NCI-H2196 (cell line): ENCODE data around the gene NEK5.

Experiments used
- DNase-seq: peaks from one replicate; lab custom pipeline; 2025; ENCODE audit not compliant: unreplicated experiment; lab: John Stamatoyannopoulos, UW

Gene NEK5

DNA sequence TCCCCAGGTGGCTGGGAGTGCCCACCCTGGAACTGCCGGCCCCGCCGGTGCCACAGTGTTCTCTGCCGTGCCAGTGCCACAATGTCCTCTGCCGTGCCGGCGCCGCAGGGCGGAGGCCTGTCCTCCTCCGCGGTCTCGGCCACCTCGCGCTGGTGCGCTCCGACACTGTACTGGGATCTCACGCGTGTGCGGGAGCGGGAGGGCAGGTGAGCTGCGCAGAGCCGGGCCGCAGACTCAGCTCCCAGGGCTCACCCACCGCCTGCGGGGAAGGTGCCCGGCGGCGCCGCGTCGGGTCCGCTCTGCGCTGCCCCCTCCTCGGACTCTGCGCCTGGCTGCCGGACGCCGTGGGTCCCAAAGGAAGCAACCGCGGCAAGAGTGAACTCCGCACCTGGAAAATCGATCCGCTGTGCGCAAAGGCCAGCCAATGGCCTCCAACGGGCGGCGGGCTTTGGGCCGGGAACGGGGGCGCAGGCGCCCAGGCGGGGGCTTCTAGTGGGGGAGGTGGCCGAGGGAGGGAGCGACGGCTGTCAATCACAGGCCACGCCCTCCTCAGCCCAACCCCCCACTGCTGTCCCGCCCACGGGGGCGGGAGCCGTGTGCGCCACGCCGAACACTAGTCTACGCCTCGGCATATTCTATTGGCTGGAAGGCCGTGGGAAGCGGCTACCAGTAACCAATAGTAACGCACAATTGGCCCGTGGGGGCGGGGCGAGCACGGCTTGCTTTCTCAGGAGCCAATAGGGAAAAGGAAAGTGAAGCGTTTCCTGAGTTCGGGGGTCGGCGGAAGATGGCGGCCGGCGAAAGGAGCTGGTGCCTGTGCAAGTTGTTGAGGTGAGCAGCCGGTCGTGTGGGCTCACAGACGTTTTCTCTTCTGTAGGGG, 117.0 kb downstream of the NEK5 start, which contains the start of gene ALG11:
Gene ALG11 (plus strand): TSS at position 767 of the 880 bp plus-strand sequence. CDS start 21 bp downstream, at position 788.
- peak; percentile 93 for DNase-seq

DNA sequence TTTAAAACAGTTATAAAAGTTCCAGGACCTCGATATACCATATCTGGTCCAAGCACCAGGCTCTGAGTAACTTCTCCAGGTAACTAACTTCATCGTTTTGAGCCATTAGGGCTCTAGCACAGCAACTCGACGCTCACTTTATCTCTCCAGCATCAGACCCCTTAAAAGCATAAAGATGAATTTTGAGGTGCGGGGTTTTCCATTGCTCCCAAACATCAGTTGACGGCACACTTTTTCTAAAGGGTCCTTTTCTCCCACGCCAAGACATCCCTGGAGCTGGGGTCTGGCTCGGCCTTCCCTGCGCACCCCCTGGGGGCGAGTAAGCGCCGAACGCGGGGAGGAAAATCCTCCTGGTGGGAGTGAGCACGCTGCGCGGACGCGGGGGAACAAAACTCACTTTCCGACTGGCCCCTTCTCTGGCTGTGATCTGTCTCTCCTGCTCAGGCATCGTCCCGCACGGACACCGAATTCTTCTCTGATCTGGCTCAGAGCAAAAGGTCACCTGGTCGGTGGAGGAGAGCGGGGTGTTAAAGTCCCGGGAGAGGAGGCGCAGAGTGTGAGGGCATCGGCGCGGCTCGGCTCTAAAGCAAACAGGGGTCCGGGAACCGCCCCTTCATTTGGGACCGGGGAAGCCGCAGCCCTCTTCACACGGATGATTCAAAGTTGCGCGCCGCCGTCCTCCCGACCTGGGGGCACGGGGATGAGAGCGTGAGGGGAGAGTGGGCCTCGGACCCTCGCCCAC, 117.8 kb downstream of the NEK5 start, which contains the start of gene ATP7B:
Gene ATP7B (minus strand): TSS at position 561 of the 742 bp plus-strand sequence. CDS start 113 bp downstream, at position 448.
- no peak for DNase-seq

DNA sequence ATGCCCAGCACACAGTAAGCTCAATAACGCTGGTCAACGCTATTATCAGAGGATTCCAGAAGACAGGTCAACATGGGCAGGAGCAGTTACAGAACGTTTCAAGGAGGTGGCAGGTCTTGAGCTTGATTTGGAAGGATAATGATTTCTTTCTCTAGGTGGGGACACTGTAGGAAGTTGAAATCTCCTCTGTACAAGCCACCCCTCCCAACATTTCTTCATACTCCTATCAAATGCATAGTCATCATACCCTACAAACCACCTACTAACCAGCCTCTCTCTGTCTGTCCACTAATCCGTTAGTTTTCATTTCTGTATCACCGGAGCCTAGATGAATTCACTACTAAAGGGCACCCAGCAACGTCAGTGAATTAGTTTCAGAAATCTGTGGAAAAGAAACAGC, 118.9 kb downstream of the NEK5 start:
- no peak for DNase-seq

- no peak for DNase-seq
Observed at GRCh38 chr13:52006523-52007245, 122.2 kb downstream of the NEK5 start.

GRCh38 chr13:52005841-52006522, 122.9 kb downstream of the NEK5 start:
- DNase-seq, result no peak

GRCh38 chr13:52004511-52005170, 124.2 kb downstream of the NEK5 start:
- no peak for DNase-seq

- no peak for DNase-seq
Observed at GRCh38 chr13:52003541-52003940, 125.3 kb downstream of the NEK5 start.

DNA sequence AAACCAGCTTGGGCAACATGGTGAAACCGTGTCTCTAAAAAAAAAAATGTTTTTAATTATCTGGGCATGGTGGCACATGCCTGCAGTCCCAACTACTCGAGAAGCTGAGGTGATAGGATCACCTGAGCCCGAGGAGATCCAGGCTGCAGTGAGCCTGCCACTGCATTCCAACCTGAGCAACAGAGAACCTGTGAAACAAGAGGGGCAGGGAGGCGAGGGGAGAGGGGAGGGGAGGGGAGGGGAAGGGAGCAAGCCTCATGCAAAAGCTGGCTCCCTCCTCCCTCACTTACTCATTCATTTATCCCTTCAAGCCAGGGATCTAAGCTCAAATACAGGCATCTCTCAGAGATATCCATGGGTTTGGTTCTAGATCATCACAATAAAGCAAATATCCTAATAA, 126.5 kb downstream of the NEK5 start:
- no peak for DNase-seq

- peak; percentile 23 for DNase-seq
Observed at GRCh38 chr13:52001120-52001731, 127.6 kb downstream of the NEK5 start.

DNA sequence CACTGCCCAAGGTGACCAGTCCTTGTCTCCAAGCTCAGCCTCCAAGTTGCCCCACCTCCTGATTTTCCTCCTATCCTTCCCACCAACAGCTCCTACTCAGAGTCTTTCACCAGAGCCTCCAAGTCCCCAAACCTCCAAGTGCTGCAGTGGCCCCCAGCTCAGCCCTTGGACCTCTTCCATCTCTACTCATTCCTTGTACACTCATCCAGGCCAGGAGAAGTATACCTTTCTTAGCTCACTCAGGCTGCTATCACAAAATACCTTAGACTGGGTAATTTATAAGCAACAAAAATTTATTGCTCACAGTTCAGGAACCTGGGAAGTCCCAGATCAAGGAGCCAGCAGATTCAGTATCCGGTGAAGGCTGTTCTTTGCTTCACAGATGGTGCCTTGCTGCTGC, 129.0 kb downstream of the NEK5 start:
- DNase-seq, result no peak

DNA sequence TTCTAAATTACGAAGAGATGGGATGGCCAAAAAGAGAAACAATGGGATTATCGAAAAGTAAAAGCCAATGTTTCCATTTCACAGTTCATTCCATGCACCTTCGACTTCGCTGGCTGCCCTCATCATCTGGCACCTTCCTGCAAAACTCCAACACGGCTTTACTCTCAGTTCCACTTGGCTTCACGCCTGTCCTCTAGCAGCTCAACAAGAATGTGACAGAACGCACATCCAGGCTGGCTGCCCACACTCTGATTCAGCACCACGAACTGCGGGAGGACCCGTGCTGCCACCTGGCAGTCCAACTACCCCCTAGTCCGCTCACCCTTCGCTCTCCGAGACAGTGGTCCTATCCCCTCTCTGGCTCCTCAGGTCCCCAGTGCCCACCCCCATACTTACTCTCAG, 129.4 kb downstream of the NEK5 start:
- no peak for DNase-seq

GRCh38 chr13:51998723-51999509, 130.0 kb downstream of the NEK5 start:
- no peak for DNase-seq

DNA sequence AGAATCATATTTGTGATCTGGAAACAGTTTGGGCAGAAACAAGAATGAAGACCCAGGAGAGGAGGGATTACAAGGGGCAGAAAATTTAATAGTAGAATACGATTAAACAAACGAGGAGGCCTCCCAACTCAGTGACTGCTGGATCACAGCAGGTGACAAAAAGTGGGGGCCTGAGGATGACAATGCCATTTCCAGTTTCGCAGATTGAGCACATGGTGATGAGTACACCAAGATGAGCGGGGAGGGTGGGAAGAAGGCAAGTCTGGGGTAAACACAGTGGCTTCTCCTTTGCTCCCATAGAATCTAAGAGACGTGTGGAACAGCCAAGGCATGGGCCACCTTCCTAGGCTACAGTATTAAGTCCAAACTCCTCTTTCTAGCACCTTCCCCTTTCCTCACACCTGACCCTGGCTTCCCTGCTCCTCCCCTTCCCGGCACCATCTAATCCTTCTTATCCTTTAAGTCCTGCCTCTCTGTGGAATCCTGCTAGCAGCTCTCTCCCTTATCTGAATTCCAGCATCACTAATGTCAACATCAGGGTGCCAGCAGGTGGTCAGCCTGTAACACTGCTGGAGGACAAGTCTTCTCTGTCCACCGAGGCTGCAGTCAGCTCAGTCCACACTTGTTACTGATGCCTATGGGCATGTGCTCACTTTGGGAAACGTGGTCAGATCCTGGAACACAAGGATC, 131.1 kb downstream of the NEK5 start:
- DNase-seq, result peak; percentile 40

DNA sequence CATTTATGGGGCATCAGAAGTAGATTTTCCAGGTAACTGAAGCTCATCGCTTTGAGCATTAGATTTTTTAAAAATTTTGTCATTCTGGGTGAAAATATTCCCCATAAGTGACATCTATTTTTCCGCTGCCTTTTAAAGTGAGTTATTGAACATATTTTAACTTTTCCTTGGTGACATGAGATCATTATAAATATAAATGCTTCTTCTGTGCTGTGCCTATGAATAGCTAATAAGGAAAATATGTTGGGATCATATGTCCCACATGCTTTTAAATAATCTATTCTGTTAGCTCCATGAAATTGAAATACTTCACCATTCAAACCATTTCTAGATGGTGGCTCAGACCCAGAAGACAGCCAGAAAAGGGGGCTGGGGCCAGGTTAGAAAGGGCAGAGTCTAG, 131.7 kb downstream of the NEK5 start:
- no peak for DNase-seq

GRCh38 chr13:51996641-51997040, 132.2 kb downstream of the NEK5 start:
- no peak for DNase-seq

GRCh38 chr13:51995677-51996551, 133.0 kb downstream of the NEK5 start:
- peak; percentile 35 for DNase-seq

GRCh38 chr13:51993713-51994112, 135.2 kb downstream of the NEK5 start:
- no peak for DNase-seq
